HFF-Myc (cell line): ENCODE data around the gene SORBS2.

Source experiments
- DNase-seq: peaks from one replicate; pipeline ENCODE4 v3.0.0-alpha.2; 2011; ENCODE audit warnings: low read depth; ENCODE audit errors: extremely low read depth
- H3K4me3 ChIP-seq: replicated peaks from 2 replicates; pipeline ENCODE4 v1.5.1; 2011; ENCODE audit warnings: low read depth, mild to moderate bottlenecking, control low read depth, low read length
- TF ChIP-seq, protein P1 (sequence below): IDR thresholded peaks from 2 replicates; pipeline ENCODE4 v1.5.1; 2012; ENCODE audit warnings: mild to moderate bottlenecking, low read depth, low read length, control low read depth; ENCODE audit errors: missing control alignments

SORBS2 gene

DNA sequence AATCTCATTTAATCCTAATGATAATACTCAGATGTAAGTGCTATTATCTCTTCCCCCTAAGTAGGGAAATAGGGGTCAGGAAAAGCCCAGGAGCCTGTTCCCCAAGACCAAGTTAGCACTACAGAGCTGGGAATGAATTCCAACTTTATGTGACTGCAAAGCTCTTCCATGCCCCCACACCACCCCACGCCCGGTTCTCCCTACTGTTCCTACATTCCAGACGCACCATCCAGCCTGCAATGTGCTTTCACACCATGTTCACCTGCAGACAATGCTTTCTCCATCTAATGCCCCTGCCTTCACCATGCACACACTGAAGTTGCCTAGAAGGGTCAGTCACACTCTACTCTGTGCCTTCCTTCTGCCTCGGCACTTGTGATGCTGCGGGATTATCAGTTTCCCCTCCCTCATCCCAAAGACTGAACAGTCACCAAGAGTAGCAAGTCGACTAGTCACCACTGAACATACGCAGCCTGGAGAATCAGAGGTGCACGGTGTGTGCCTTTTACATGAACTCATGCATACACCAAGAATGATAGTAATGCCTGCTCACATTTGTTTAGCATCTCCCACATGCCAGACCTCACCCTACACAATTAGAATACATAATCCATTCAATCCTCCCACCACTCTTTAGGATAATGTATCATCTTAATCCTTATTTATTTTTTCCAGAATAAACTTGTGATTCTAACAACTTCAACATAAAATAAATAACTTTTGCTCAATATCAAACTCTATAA, 14.2 kb downstream of the SORBS2 start:
- TF ChIP-seq, protein P1, sequence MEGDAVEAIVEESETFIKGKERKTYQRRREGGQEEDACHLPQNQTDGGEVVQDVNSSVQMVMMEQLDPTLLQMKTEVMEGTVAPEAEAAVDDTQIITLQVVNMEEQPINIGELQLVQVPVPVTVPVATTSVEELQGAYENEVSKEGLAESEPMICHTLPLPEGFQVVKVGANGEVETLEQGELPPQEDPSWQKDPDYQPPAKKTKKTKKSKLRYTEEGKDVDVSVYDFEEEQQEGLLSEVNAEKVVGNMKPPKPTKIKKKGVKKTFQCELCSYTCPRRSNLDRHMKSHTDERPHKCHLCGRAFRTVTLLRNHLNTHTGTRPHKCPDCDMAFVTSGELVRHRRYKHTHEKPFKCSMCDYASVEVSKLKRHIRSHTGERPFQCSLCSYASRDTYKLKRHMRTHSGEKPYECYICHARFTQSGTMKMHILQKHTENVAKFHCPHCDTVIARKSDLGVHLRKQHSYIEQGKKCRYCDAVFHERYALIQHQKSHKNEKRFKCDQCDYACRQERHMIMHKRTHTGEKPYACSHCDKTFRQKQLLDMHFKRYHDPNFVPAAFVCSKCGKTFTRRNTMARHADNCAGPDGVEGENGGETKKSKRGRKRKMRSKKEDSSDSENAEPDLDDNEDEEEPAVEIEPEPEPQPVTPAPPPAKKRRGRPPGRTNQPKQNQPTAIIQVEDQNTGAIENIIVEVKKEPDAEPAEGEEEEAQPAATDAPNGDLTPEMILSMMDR = no peak
- no peak overlapping the region for H3K4me3 ChIP-seq
- DNase-seq = no peak

DNA sequence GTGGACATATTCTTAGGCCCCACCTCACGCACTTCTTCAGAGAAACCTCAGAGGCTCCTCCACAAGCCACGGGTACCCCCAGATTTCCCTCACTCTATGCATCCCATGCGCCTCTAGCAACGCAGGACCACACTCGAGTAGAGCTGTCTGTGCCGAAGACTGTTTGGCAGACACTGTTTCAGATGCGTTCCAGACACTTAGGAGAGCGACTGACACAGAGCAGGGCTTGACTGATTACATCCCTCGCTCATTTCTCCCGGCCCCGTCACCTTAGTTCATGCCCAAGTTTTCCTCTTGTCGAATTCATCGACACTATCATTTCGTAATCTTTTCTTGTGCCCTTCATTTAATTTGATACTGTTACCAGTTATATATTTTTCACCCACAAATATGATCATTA, 15.0 kb downstream of the SORBS2 start:
- H3K4me3 ChIP-seq = no peak overlapping the region
- TF ChIP-seq, protein P1 = no peak
- no peak for DNase-seq

DNA sequence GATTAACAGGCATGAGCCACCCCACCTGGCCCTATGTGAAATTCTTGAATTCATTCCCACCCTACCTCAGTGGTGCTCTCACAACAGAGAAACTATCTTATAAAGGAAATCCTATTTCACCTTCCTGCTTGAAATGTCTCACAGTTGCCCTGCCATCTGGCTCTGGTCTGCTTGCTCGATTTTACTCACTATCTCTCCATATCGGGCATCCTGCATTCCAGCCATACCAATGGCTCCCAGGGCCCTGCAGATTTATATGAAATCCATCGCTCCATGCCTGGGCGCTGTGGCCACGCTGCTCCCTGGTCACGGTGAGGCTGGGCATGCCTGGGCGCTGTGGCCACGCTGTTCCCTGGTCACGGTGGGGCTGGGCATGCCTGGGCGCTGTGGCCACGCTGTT, 15.8 kb downstream of the SORBS2 start:
- DNase-seq = no peak
- no peak overlapping the region for H3K4me3 ChIP-seq
- TF ChIP-seq, protein P1 = no peak

DNA sequence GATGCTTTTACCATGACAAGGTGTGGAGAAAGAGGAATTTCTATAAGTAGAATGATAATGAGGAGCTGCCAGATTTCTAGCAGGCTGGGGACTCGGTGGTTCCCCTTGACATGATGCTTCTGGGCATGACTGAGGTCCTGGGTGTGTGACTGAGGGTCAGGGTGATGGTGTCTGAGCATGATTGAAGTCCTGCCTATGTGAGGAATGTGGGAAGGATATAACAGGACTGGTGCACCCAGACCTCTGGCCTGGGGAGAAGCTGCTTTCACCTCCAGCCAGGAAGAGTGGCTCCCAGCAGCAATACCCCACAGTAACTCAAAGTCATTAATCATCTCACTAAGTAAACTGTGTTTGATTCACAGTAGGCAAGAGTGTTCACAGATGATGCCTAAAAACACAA, 17.4 kb downstream of the SORBS2 start:
- DNase-seq = no peak
- TF ChIP-seq, protein P1 = no peak
- H3K4me3 ChIP-seq = no peak overlapping the region

DNA sequence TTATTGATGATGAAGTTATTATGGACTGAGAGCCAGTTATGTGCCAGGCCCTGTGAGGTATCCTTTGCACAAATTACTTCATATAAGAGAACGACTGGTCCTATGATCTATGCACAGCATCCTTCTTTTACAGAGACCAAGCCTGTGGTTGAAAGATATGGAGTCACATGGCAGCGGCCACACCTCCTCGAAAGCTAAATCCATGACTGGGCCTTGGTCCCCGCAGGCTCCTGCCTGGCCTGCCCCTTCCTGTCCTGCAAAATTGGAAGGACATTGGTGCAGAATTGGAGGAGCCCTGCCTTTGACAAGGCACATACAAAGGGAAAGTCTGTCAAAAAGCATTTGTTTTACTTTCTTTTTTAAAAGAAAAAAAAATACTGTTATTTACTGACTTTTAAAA, 18.3 kb downstream of the SORBS2 start:
- no peak for DNase-seq
- H3K4me3 ChIP-seq = no peak overlapping the region
- TF ChIP-seq, protein P1 = no peak

DNA sequence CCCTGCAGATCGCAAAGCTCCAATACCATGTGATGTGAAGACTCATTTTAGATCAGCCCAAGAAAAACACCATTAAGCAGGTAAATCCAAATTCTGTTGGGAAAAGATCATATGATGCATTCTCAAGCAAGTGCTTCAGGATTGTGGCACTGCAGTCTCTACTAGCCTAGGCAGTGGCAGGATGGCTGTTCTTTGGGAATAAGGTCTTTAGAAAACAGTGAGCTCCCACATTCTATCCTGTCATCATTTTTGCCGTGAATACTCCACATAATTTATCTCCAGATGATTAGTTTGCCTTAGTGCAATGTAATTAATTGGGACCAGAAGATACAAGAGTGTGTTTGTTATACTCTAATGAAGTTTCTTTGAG, 18.9 kb downstream of the SORBS2 start:
- no peak overlapping the region for H3K4me3 ChIP-seq
- TF ChIP-seq, protein P1 = no peak
- DNase-seq = no peak
